ENCODE results near the gene ABCB9.

- TF ChIP-seq CTCF (IDR thresholded peaks at IDR 0.05; ENCODE audit: low read depth, low read length, poor library complexity, severe bottlenecking), result no peak
- no peak for TF ChIP-seq EZH2phosphoT487 (IDR thresholded peaks at IDR 0.05; ENCODE audit: borderline replicate concordance, low read length)
These were observed 8.9 kb upstream of the ABCB9 start, which contains the start of gene OGFOD2 for GRCh38 chr12:122974892-122975789.

All from DOHH2 (cell line).